ENCODE measurements around the gene ELOVL1.
"Not testable (repeated sequence)": the region's sequence is repeated elsewhere in the genome, so short reads cannot be mapped to it uniquely, and the experiment has no call there.

Gene ELOVL1

DNA sequence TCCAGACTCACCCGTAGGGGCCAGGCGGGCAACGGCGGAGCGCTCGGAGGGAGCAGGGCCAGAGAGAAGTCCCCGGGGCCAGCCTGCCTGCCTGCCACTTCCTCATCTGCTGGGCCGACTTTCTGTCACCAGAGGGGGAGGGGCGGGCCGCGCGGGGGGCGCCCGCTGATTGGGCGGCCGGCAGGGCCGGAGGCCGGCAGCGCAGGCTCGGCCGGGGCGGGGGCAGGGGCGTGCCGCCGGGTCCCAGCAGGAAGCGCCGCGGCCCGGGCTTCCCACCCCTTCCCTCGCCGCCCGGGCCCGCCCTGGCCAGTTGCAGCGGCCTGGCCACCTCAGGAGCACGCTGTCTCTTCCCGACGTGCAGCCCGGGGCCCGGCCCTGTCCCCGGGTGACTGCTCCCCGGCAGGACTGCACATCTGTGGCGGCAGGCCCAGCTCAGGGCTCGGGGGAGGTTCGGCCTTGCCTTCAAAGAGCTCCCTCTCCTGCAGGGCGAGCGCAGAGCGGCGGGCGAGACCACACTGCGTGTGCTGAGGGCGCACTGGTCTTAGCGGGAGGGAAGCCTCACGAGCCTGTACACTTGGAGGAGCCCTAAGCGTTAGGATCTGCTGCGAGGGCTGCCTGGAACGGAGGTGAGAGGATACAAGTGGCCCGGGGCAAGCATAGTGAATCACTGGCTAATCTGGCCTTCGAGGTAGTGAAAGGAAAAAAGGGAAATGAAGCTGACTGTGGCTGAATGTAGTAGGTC, at the start of gene ELOVL1:
TSS of gene ELOVL1 (minus strand) at position 108 of the 742 bp plus-strand sequence. CDS start 2,402 bp downstream, outside the sequence.
- DNase-seq, result peak; percentile 87 to 90

- DNase-seq, result no peak
These were observed 48.1 kb upstream of the ELOVL1 start for GRCh38 chr1:43415901-43416300.

GRCh38 chr1:43414634-43415223, 46.9 kb upstream of the ELOVL1 start:
- peak; percentile 58 to 70 for DNase-seq

GRCh38 chr1:43413426-43413825, 45.6 kb upstream of the ELOVL1 start:
- not testable (repeated sequence) for DNase-seq

GRCh38 chr1:43410571-43410970, 42.8 kb upstream of the ELOVL1 start:
- DNase-seq, result no peak

- DNase-seq, result no peak
These were observed 38.0 kb upstream of the ELOVL1 start for GRCh38 chr1:43405876-43406234.

GRCh38 chr1:43405219-43405875, 37.5 kb upstream of the ELOVL1 start:
- no peak for DNase-seq

GRCh38 chr1:43404353-43404752, 36.5 kb upstream of the ELOVL1 start:
- DNase-seq, result no peak

GRCh38 chr1:43402089-43402865, 34.5 kb upstream of the ELOVL1 start:
- DNase-seq, result no peak

GRCh38 chr1:43400441-43400840, 32.6 kb upstream of the ELOVL1 start:
- DNase-seq, result not testable (repeated sequence)

GRCh38 chr1:43398227-43398626, 30.4 kb upstream of the ELOVL1 start:
- no peak for DNase-seq

DNA sequence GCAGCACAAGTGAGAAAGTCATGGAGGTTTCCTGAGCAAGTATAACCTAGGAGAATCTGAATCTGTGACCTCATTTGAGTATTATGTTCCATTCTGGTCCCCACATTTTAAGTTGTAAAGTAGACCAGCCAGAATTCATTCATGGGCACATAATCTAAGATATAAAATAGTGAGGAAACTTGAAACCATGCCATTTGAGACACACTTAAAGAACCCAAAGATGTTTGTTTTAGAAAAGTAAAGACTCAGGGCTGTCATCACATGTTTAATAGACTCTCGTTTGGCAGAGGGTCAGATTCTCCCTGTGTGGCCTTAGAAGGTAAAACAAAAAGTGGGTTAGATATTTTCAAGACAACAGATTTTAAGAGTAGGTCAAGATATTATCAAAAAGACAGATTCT, 28.2 kb upstream of the ELOVL1 start:
- no peak for DNase-seq

GRCh38 chr1:43395523-43395922, 27.7 kb upstream of the ELOVL1 start:
- no peak for DNase-seq

GRCh38 chr1:43392702-43393101, 24.9 kb upstream of the ELOVL1 start:
- no peak for DNase-seq

- DNase-seq, result peak; percentile 94
These were observed 21.8 kb upstream of the ELOVL1 start, which contains the start of the genes MED8 and SZT2 for GRCh38 chr1:43389326-43390313. Gene MED8 (minus strand): TSS chr1:43389800. CDS start chr1:43389764, 36 bp downstream. Gene SZT2 (plus strand): TSS chr1:43389899. CDS start chr1:43389969, 70 bp downstream.

GRCh38 chr1:43388613-43389012, 20.8 kb upstream of the ELOVL1 start:
- DNase-seq, result no peak

GRCh38 chr1:43387976-43388599, 20.3 kb upstream of the ELOVL1 start:
- DNase-seq, result no peak

DNA sequence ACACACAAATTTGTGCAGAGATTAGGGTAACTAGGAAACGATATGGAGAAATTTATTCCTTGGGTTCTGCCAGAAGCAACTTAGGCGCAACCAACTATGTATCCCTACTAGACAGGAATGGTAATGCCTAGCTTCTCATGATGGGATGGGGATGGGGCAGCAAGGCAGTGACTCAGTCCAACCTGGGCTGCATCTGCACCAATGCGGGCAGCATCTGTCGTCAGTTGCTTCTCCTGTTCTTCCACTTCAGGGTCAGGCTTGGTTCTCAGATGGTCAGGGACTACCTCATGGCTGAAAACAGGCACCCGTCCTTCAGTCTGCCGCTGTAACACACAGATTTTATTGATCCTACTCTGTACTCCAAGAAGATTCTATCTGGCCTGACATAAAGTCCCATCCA, 18.9 kb upstream of the ELOVL1 start:
- DNase-seq, result no peak

DNA sequence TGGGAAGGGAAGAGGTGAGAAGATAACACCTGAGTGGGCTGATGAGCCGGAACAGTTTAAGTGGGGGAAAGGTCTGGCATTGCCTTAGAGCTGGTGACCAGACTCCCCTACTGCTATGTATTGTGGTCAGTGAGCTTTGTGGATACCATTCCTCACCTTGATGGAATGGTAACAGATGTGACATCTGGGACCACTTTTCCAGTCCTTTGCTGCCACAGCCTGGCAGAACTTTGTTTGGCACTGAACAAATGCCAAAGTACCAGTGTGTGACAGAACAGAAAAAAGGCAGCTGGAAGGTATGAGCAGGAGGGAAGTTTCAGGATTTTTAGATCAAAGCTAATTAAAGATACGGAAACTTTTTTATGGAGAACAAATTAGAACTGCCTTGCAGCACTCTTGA, 15.6 kb upstream of the ELOVL1 start:
- no peak for DNase-seq

- DNase-seq, result no peak
These were observed 14.4 kb upstream of the ELOVL1 start for GRCh38 chr1:43382027-43382779.

- peak in 1 of 2 donors; percentile 36 for DNase-seq
These were observed 13.8 kb upstream of the ELOVL1 start for GRCh38 chr1:43381612-43382011.
